GM19324 (cell line): ENCODE results near the gene TMF1.
A peak's percentile ranks its signal among the peaks of the same experiment; 100 is the strongest.

Experiments used
- ATAC-seq: cut with Tn5 transposase; IDR thresholded peaks from one replicate; pipeline ENCODE4 v1.9.1; 2021; ENCODE audit warnings: mild to moderate bottlenecking, moderate library complexity; ENCODE audit not compliant: unreplicated experiment, low FRiP score

TMF1 gene

GRCh38 chr3:69082361-69082760 lies 30.2 kb upstream of the TMF1 start:
- no peak for ATAC-seq

- no peak for ATAC-seq
These were observed 29.6 kb upstream of the TMF1 start for GRCh38 chr3:69081583-69082262.

DNA sequence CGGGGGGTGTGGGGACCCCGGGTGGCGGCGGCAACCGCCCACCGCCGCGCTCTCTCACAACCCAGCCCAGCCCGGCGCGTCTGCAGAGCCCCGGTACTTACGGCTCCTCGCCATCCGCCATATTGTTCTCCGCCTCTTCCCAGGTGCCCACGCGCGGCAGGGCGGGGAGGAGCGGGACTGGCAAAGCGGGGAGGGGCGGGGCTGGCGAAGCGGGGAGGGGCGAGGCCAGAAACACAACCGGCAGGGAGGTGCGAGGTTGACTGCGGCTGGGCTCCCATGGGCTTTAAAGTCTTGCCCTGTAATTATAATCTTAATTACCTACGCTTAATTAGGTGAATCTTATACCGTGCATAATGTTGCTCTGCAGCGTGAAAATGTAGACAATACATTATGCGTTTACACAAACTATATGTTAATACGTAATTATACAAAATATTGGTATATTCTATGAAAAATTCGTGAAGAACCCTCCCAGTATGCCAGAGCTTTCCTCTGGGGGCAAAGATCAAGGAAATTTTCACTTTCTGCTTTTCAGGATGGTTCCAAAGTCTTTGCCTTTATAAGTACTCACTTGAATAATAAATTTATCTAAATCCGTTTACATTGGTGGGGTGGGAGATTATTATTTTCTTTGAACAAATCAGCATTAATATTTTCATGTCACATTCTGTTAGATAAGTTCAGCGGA lies 28.2 kb upstream of the TMF1 start, which contains the start of gene UBA3:
Gene UBA3 (minus strand): TSS at position 133 of the 688 bp plus-strand sequence. CDS start 12 bp downstream, at position 121.
- peak; percentile 57 for ATAC-seq

DNA sequence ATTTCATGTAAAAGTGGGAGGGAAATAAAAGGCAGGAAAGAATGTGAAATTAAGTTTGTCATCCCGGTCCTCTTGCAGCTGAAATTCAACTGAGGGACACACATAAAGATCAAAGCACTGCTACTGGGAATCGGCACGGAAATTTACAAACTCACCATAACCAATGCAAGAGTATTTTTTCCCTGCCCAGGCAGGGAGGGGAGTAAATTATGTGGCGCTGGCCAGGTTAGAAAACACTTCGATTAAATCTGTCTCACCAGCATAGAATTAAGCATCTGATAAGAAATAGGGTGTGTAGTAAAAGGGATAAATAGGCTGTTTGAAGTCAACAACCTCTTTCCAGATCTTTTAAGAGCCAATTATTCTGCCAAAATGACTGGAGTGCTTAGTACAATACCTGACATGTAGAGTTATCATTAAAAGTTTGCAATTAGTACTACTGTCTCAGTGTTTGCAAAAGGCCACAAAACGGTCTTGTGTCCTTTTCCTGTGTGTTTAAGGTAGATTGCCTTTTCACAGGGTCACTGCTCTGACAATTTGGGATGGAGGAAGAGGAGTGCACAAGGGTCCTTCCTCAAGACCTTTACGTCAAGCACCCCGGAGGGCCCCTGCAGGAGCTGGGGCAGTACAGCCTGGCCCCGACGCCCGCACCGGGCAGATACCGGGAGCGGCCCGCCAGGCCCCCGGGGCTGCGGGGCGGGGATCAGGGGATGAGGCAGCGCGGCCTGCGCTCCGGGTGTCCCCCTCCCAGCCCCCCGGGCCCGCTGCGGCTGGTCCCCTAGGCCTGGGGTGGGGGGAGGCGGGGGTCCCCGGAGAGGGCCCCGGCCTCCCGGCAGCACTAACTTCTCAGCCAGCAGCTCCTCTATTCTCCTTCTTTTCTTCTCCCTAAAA lies 27.4 kb upstream of the TMF1 start:
- peak; percentile 28 for ATAC-seq

- no peak for ATAC-seq
These were observed 20.8 kb upstream of the TMF1 start for GRCh38 chr3:69072928-69073327.

DNA sequence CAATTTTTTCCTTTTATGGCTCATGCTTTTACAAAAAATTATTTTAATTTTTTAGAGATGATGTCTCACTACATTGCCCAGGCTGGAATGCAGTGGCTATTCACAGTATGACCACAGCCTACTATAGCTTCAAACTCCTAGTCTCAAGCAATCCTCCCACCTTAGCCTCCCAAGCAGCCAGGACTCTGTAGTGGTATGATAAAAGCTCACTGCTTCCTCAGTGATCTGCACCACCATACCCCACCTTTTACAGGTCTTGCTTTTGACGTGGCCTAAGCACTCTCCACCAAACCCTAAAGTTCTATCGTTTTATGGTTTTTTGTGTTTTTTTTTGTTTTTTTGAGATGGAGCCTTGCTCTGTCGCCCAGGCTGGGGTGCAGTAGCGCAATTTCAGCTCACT lies 14.0 kb upstream of the TMF1 start:
- ATAC-seq: no peak

DNA sequence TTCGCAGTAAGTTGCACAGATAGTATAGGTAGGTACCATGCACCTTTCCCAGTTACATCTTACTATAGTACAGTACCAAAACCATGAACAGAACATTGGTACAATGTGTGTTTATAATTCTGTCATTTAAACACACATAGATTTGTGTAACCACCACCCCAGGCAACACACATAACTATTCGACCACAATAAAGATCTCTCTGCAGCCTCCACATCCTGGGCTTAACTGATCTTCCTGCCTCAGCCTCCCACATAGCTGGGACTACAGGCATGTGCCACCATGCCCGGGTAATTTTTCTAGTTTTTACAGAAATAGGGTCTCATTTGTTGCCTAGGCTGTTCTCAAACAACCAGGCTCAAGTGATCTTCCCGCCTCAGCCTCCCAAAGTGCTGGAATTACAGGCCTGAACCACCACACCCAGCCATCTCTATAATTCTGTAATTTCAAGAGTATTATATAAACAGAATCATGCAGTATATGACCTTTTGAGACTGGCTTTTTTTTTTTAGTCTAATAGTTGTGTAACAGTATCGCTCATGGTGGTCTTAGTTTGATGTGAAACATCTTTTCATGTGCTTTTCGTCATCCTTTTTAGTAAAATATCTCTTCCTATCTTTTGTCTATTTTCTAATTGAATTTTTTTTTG lies 13.3 kb upstream of the TMF1 start:
- ATAC-seq: no peak

DNA sequence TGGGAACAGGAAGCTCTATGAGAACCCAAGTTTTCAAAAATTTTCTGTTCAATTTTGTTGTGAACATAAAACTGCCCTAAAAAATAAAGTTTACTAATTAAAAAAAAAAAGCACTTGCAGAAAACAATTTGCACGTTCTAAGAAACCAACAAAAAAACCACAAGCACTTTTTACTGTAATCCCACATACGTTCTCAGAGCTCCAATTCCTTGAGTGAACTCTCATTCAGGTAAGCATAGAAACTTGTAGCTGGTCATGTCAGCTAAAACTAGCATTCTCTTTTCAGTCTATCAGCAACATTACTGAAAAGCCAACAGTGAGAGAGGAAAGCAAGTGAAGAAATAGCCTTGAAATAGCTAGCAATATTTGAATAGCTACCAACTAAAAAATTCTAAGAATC lies 11.5 kb upstream of the TMF1 start:
- ATAC-seq: no peak

- ATAC-seq: no peak
These were observed 7.6 kb upstream of the TMF1 start for GRCh38 chr3:69059688-69060087.

DNA sequence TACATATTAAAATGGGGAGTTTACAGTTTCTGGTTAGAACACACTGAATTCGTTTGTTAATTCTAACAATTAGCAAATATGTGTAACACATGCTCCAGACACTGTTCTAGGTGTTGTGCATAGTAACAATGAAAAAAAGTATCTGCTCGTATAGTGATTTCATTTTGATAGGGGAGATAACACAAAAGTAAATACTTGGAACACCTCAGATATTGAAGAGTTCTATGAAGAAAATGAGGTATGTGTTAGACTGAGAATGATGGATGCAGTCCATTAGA lies 6.8 kb upstream of the TMF1 start:
- peak; percentile 15 for ATAC-seq

DNA sequence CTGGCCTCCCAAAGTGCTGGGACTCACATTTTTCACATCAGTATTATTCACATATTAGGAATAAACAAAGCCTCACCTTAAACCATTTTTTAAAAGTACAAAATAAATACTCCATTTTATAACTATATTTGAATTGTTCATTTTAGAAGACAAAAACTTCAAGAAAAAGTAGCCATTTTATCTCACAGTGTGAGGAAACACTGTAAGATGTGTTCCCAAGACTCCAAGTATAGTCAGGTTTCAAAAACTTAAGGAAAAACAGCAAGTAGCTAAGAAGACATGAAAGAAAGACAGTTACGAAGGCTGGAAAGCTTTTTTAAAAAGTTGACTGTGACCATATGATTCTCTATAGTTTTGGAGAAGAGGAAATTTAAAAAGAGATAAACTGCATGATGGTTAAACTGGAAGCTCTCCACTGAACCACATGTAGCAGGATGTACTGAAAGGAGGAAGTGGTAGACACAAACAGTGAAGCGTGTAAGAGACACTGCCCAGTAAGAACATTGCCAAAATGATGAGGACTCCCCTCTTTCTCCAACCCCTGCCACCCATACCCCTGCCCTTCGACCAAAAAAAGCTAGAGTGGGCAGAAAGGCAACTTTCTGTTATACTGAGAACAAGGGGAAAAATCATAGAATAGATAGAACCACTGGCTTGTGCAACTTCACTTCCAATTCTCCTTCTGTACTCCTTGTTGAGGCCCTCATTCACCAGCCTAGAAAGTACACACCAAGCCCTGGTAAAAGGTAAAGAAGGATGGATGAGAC lies 6.2 kb upstream of the TMF1 start:
- peak; percentile 84 for ATAC-seq

GRCh38 chr3:69052472-69052898 lies 352 bp upstream of the TMF1 start:
- ATAC-seq: peak; percentile 3

DNA sequence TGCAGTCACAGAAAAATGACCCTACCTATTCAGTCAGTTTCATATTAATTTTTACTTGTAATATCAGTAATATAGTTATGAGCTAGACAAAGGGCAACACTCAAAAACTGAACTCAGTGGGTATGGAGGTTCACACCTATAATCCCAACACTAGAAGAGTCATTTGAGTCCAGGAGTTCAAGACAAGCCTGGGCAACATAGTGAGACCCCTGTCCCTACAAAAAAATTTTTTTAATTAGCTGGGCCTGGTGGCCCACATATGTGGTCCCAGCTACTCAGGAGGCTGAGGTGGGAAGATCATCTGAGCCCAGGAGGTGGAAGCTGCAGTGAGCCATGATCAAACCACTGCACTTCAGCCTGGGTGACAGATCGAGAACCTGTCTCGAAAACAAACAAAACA lies 3.1 kb downstream of the TMF1 start:
- ATAC-seq: no peak

DNA sequence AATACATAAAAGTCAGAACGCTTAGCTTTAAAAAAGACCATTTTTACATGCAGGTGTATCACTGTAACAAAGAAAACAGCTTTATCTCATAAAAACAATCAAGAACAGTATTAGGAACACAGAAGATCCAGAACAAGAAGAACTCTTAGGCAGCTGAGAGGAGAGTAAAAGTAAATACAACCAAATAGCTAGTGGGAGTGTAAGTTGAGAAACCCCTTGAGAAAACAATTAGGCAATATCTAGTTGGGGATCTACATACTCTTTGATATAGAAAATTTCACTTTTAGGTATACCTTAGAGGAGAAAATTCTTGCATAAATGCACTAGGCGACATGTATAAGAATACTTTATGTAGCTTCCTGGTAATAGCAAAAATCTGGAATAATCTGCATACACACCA lies 7.5 kb downstream of the TMF1 start:
- ATAC-seq: no peak

DNA sequence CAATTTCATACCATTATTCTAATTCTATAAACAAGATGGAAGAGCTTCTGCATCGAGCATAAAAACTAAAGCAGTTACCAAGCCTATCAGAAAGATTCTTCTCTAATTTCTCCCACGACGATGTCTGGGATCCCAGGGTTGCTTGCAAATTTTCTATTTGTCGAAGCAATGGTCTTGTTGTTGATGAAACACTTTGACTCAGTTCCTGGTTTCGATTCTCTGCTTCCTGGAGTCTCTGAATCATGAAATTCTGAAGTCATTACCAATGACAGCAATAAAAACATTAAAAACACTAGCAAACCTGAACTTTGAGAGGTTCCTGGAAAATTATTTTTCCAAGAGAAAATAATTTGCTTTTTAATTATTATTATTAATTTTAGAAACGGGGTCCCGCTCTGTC lies 18.7 kb downstream of the TMF1 start:
- ATAC-seq: no peak

GRCh38 chr3:69032737-69033136 lies 19.4 kb downstream of the TMF1 start:
- no peak for ATAC-seq

- ATAC-seq: no peak
These were observed 20.0 kb downstream of the TMF1 start for GRCh38 chr3:69032142-69032541.

DNA sequence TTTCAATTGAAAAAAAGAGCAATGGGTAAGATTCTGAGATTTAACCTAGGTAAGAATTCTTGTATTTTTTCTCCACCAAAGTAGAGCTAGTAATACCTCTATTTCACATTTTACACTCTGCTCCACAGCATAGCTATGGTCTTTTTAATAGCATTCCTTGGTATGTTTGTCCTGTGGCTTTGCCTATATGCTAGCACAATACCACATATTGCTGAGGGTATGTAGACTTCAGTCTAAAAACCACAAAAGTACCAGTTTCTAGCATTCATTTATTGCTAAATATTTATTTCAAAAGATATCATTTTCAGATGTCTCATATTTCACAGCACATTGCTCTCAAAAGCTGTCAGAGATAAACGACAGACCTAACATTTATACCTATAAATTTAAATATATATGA lies 20.5 kb downstream of the TMF1 start:
- no peak for ATAC-seq

GRCh38 chr3:69020857-69021256 lies 31.3 kb downstream of the TMF1 start:
- no peak for ATAC-seq

DNA sequence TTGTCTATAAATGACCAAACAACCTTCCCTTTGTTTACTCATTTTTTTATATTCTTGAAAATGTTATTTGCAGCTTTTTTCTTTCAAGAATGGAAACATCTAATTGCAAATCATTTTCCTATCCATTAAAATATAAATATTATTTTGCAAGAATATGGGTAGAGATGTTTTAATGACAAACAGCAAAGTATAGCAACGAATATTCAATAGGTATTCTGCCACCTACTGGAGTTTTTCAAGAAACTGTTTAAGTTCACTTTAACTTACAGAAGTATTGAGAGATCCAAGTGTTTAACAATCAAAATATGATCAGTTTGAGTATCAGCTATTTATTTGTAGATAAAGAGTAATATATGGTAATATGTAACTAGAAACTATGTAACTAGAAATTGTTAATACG lies 31.7 kb downstream of the TMF1 start:
- no peak for ATAC-seq
